HL-60 (cell line): Measurements from ENCODE around the gene KLHL22.

Experiments
- POLR2AphosphoS5 ChIP-seq: IDR thresholded peaks from 2 replicates; pipeline ENCODE4 v1.6.1; 2012; ENCODE audit warnings: low read depth
- SPI1 ChIP-seq: IDR thresholded peaks from 2 replicates; pipeline ENCODE4 v1.6.1; 2012; ENCODE audit warnings: low read depth, mild to moderate bottlenecking, borderline replicate concordance
- TF ChIP-seq, protein P1 (sequence below): IDR thresholded peaks from one replicate; pipeline ENCODE4 v1.5.1; 2011; ENCODE audit warnings: low read length, control low read depth, inconsistent platforms; ENCODE audit not compliant: insufficient read depth

DNA sequence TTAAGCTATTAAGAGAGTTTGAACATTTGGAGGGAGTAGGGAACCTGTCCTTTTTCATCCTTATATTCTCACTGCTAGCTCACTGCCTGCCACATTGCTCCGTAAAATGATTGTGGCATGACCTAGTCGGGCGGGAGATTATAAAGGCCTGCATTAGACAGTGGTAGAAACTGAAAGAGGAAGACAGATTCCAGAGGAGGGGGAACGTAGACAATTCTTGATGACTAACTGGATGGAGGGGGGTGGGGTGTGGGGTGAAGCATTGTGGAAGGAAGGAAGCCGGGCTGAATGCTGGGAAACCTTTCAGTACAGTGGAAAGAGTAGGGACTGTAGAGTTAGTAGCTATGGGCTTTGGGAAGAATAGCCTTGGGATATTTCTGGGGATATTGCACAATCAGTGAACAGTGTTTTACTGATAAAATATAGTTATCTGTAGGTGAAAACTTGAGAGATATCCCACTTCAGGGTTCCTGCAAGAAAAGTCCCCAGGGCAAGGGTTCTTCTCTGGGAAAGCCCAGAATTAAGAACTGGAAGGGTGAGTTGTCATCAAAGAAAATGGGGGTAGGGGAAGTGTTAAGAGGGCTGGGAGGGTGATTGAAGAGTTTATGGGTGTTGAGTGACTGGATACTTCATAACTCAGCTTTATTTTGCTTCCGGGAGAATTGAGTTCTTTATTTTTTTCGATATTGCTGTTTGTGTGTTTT is 13.9 kb upstream of the KLHL22 start:
- TF ChIP-seq, protein P1, sequence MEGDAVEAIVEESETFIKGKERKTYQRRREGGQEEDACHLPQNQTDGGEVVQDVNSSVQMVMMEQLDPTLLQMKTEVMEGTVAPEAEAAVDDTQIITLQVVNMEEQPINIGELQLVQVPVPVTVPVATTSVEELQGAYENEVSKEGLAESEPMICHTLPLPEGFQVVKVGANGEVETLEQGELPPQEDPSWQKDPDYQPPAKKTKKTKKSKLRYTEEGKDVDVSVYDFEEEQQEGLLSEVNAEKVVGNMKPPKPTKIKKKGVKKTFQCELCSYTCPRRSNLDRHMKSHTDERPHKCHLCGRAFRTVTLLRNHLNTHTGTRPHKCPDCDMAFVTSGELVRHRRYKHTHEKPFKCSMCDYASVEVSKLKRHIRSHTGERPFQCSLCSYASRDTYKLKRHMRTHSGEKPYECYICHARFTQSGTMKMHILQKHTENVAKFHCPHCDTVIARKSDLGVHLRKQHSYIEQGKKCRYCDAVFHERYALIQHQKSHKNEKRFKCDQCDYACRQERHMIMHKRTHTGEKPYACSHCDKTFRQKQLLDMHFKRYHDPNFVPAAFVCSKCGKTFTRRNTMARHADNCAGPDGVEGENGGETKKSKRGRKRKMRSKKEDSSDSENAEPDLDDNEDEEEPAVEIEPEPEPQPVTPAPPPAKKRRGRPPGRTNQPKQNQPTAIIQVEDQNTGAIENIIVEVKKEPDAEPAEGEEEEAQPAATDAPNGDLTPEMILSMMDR, result no peak
- TF ChIP-seq SPI1, result peak; percentile 90
- TF ChIP-seq POLR2AphosphoS5, result 0 out of 2 replicates have a peak, but pooled peaks have one; percentile 39
